ENCODE results near the gene CPLX3.

Gene CPLX3

DNA sequence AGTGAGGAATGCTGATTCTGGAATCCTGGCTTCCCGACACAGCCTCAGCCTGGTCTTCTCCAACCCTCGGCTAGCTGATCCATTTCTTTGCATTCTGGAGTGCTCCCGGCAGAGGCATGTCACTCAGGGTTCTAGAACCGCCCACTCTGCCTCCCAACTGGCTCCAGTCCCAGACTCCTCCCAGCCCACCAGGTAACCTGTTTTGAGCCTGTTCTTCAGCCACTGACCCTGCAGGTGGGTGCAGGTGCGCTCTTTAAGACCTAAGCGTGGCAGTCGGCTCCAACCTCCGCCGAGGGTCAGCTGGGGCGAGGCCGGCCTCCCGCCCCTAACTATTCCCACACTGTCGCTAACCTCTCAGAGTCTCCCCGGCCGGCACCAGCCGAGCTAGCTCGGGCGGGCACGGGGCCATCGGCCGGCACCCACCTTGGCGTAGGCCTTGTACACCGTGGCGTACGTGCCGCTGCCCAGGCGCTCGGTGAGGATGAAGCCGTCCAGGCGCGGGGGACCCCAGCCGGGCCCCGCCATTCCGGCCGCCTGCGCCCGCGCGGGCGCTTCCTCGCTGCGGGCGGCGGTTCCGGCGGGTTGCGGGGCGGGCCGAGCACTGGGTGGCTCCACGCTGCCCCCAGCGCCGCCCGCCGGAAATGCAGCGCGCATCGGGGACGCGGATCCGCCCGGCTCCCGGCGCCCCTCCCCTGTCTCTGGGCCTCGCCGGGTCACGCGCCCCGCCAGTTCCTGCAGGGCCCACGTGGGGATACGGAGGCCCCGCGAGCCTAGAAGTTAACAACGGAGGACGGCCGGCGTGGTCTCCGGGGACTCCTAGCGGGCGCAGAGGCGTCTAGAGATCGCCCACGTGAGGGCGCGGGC lies 16.4 kb downstream of the CPLX3 start, which contains the start of gene ULK3:
Gene ULK3 (minus strand): TSS at position 576 of the 864 bp plus-strand sequence. CDS start 51 bp downstream, at position 525.
- in situ Hi-C loops (cut with MboI; ENCODE audit: low sequenced_read_pairs): no loop called here

DNA sequence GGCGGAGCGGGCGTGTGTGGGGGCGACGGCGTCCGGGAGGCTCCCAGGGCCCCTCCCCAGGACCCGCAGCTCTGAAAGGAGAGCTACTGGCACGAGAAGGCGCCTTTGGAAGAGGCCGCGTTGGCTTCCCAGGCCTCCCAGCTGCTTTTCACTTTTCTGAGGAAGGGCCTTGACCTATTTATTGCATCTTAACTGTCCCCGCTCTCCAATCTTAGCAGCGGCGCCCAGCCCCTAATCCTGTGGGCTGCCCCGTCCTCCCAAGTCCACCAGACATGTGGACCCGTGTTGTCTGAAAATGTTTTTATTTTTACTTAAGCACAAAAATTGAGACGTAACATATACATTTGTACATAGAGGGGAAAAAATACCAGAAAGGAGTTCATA lies 17.0 kb downstream of the CPLX3 start:
- in situ Hi-C loops (cut with MboI; ENCODE audit: low sequenced_read_pairs): no loop called here

GRCh38 chr15:74843891-74844299 lies 17.5 kb downstream of the CPLX3 start:
- in situ Hi-C loops (cut with MboI; ENCODE audit: low sequenced_read_pairs): no loop called here

DNA sequence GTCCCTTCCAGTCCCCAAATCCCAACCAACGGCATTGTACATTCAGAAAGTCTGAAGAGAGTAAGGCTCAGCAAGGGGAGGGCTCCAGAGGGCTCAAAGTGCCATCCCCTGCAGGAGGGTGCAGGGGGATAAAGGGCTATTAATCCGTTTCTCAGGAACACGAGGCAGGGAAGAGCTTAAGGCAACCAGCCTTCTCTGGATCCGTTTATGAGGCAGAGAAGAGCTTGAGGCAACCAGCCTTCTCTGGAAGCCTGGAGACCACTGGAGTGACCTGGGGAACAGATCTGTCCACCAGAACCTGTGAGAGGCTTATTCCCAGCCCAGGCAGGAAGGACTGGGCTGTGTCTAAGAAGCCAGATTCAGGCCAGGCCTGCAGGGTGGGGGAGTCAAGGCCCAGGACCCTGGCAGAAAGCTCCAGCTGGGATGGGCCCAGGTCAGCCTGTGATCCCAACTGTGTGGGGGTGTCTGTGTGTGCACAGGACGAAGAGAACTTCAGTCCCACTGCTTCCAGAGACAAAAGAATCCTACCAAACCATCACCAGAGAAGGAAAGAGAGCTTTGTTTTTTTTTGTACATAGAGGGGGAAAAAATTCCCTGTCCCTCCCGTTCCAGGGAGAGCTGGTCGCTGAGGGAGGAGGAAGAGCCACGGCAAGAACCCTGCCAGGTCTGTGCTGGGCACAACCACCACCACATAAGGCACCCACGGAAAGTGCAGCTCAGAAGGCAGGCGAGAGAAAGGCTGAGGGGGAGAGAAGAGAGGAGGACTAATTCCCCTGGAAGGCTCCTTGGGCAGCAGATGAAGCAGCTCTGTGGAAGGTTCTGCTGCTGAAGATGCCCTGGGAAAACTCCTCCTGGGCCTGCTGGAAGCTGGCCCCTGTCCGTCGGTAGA lies 18.1 kb downstream of the CPLX3 start:
- in situ Hi-C loops (cut with MboI; ENCODE audit: low sequenced_read_pairs): no loop called here

GRCh38 chr15:74845208-74845568 lies 18.8 kb downstream of the CPLX3 start:
- in situ Hi-C loops (cut with MboI; ENCODE audit: low sequenced_read_pairs): no loop called here

GRCh38 chr15:74845581-74845980 lies 19.2 kb downstream of the CPLX3 start:
- in situ Hi-C loops (cut with MboI; ENCODE audit: low sequenced_read_pairs): no loop called here

DNA sequence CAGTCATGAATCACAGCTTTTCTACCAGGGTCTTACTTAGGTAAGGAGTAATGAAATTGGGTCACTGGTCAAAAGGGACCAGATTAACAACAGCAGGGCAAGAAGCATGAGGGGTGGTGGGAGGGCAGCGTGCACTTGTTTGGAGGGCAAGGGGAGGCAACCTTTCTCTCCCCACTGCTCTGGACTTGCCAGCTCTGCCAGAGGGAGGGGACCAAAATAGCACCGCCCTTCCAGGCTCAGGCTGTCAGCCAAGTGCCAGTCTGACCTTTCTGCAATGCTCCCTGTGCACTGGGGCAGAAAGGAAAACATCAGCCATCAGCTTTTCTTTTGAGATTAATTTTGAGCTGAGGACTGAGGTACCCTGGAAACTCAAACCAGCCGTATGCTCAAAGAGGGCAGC lies 21.0 kb downstream of the CPLX3 start:
- in situ Hi-C loops (cut with MboI; ENCODE audit: low sequenced_read_pairs): no loop called here

DNA sequence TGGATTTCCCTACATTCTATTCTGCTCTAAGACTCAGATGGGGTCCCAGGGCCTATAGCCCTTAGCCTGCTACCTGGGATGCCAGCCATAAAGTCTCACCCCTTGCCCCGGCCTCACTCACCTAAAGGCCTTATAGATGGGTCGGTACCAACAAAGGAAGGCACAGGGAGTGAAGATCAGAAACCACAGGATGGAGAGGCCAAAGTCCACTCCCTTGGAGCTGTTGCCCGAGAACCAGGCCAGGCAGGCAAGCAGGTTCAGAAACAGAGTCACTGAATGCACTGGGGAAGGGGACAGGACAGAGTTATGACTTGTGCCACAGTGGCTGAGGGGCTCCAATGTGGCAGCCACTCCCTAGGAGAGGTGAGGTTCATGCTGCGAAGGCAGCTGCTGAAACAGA lies 24.0 kb downstream of the CPLX3 start:
- in situ Hi-C loops (cut with MboI; ENCODE audit: low sequenced_read_pairs): no loop called here

- in situ Hi-C loops (cut with MboI; ENCODE audit: low sequenced_read_pairs): no loop called here
These were observed 25.5 kb downstream of the CPLX3 start for GRCh38 chr15:74851960-74852359.

GRCh38 chr15:74854453-74855022 lies 28.1 kb downstream of the CPLX3 start:
- in situ Hi-C loops (cut with MboI; ENCODE audit: low sequenced_read_pairs): no loop called here

- in situ Hi-C loops (cut with MboI; ENCODE audit: low sequenced_read_pairs): no loop called here
These were observed 29.4 kb downstream of the CPLX3 start for GRCh38 chr15:74855857-74856256.

GRCh38 chr15:74856537-74856936 lies 30.1 kb downstream of the CPLX3 start:
- in situ Hi-C loops (cut with MboI; ENCODE audit: low sequenced_read_pairs): no loop called here

GRCh38 chr15:74857082-74857655 lies 30.7 kb downstream of the CPLX3 start:
- in situ Hi-C loops (cut with MboI; ENCODE audit: low sequenced_read_pairs): no loop called here

- in situ Hi-C loops (cut with MboI; ENCODE audit: low sequenced_read_pairs): no loop called here
These were observed 31.4 kb downstream of the CPLX3 start for GRCh38 chr15:74857671-74858368.

DNA sequence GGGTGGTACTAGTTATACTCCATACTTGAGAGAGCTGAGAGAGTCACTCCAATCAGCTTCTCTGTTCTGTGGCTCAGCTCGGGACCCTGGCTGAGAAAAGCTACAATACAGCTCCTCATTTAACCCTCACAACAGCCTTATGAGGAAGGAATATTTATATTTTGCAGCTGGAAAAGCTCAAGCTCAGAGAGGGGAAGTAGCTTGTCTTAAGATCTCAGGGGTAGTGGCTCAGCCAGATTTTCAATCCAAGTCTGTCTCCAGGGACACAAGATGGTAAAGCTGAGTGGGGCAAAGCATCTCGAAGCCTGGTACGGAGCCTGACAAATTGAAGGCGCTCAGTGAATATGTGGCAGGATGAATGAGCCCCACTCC lies 31.9 kb downstream of the CPLX3 start:
- in situ Hi-C loops (cut with MboI; ENCODE audit: low sequenced_read_pairs): no loop called here

- in situ Hi-C loops (cut with MboI; ENCODE audit: low sequenced_read_pairs): no loop called here
These were observed 37.0 kb downstream of the CPLX3 start for GRCh38 chr15:74863239-74864056.

- in situ Hi-C loops (cut with MboI; ENCODE audit: low sequenced_read_pairs): no loop called here
These were observed 37.9 kb downstream of the CPLX3 start for GRCh38 chr15:74864296-74864695.

DNA sequence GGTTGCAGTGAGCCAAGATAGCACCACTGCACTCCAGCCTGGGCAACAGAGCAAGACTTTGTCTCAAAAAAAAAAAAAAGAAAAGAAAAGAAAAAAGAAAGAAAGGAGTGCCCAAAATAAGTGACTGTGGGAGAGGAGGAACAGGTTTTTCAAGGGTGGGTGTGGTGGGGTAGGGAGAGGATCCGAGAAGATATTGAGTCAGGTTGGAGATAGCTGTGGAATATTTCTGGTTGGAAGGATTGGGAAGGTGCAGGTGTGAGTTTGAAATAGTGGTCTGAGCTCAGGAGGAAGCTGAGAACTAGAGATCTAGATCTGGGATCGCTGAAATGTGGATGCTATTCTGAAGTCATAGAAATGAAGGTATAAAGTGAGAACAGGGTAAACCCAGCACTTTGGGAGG lies 38.9 kb downstream of the CPLX3 start:
- in situ Hi-C loops (cut with MboI; ENCODE audit: low sequenced_read_pairs): no loop called here

DNA sequence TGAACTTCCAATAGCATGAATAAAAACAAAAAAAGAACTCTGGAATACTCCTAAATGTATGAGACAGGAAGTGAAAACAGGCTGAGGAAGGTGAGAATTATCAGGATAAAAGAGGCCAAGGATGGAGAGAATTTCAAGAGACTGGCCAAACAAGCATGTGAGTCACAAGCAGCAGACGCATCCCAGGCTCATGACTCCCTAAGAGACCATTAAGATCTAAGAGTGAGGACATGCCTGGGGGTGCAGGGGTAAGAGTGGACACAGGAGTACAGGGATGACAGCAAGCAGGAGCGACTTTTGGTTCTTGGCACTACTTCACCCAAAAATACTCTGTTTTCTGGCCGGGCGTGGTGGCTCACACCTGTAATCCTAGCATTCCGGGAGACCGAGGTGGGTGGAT lies 39.7 kb downstream of the CPLX3 start:
- in situ Hi-C loops (cut with MboI; ENCODE audit: low sequenced_read_pairs): no loop called here
